H9 (cell line): Measurements from ENCODE around the gene TECPR2. TPM values are rescaled to one million over a fixed set of nuclear protein-coding genes. Genes with fewer than 3 reads are reported as not detected.

Source experiments
- DNase-seq: peaks from one replicate; pipeline ENCODE4 v3.0.0-alpha.2; 2017
- H2AFZ ChIP-seq: one replicate; pipeline ENCODE4 v1.6.1; 2013; ENCODE audit warnings: mild to moderate bottlenecking, low read length, control low read depth, moderate library complexity
- H2AK5ac ChIP-seq: 2 replicates; pipeline ENCODE4 v1.6.1; 2013; ENCODE audit warnings: low read length, control low read depth, mixed read lengths; ENCODE audit not compliant: insufficient read length
- H2BK120ac ChIP-seq: one replicate; pipeline ENCODE4 v1.6.1; 2013; ENCODE audit warnings: low read depth, mild to moderate bottlenecking, low read length, control low read depth, inconsistent platforms; ENCODE audit not compliant: poor library complexity, severe bottlenecking
- H2BK12ac ChIP-seq: 2 replicates; pipeline ENCODE4 v1.6.1; 2013; ENCODE audit warnings: low read length, control low read depth, mixed read lengths, low read depth; ENCODE audit not compliant: insufficient read length
- H2BK15ac ChIP-seq: 2 replicates; pipeline ENCODE4 v1.6.1; 2013; ENCODE audit warnings: low read depth, low read length, control low read depth
- H2BK20ac ChIP-seq: one replicate; pipeline ENCODE4 v1.6.1; 2013; ENCODE audit warnings: low read depth, mild to moderate bottlenecking, low read length, control low read depth, inconsistent platforms; ENCODE audit not compliant: poor library complexity, severe bottlenecking
- H2BK5ac ChIP-seq: 2 replicates; pipeline ENCODE4 v1.6.1; 2013; ENCODE audit warnings: low read length, control low read depth, mixed read lengths; ENCODE audit not compliant: insufficient read length
- H3K14ac ChIP-seq: 2 replicates; pipeline ENCODE4 v1.6.1; 2013; ENCODE audit warnings: low read length, control low read depth; ENCODE audit not compliant: insufficient read depth
- H3K18ac ChIP-seq: 2 replicates; pipeline ENCODE4 v1.6.1; 2013; ENCODE audit warnings: low read depth, mild to moderate bottlenecking, mixed read lengths, low read length, control low read depth; ENCODE audit not compliant: insufficient read length
- H3K23ac ChIP-seq: 2 replicates; pipeline ENCODE4 v1.6.1; 2013; ENCODE audit warnings: low read length, control low read depth, mixed read lengths, low read depth; ENCODE audit not compliant: insufficient read length
- H3K23me2 ChIP-seq: 2 replicates; pipeline ENCODE4 v1.6.1; 2013; ENCODE audit warnings: low read depth, mild to moderate bottlenecking, mixed read lengths, low read length, control low read depth; ENCODE audit not compliant: insufficient read length, poor library complexity, severe bottlenecking
- H3K27ac ChIP-seq: 2 replicates; pipeline ENCODE4 v1.5.1; 2013; ENCODE audit warnings: low read length, control low read depth, mixed read lengths, low read depth; ENCODE audit not compliant: insufficient read length
- H3K27me3 ChIP-seq: 2 replicates; pipeline ENCODE4 v1.6.1; 2013; ENCODE audit warnings: low read length, control low read depth, inconsistent platforms; ENCODE audit not compliant: insufficient read depth
- H3K4ac ChIP-seq: 2 replicates; pipeline ENCODE4 v1.6.1; 2013; ENCODE audit warnings: low read depth, mild to moderate bottlenecking, control low read depth, inconsistent platforms, low read length, moderate library complexity
- H3K4me1 ChIP-seq: 2 replicates; pipeline ENCODE4 v1.6.1; 2013; ENCODE audit warnings: low read length, control low read depth, inconsistent platforms; ENCODE audit not compliant: insufficient read depth
- H3K4me2 ChIP-seq: 2 replicates; pipeline ENCODE4 v1.6.1; 2013; ENCODE audit warnings: low read length, control low read depth, mixed read lengths; ENCODE audit not compliant: insufficient read length, insufficient read depth
- H3K56ac ChIP-seq: 2 replicates; pipeline ENCODE4 v1.6.1; 2013; ENCODE audit warnings: low read depth, mild to moderate bottlenecking, mixed read lengths, low read length, control low read depth; ENCODE audit not compliant: insufficient read length
- H3K79me1 ChIP-seq: 2 replicates; pipeline ENCODE4 v1.6.1; 2013; ENCODE audit warnings: low read depth, mild to moderate bottlenecking, moderate library complexity, low read length, control low read depth, inconsistent platforms; ENCODE audit not compliant: insufficient read depth, poor library complexity, severe bottlenecking
- H3K79me2 ChIP-seq: 2 replicates; pipeline ENCODE4 v1.6.1; 2013; ENCODE audit warnings: low read length, control low read depth, inconsistent platforms; ENCODE audit not compliant: insufficient read depth
- H3K9ac ChIP-seq: 2 replicates; pipeline ENCODE4 v1.6.1; 2013; ENCODE audit warnings: low read length, control low read depth, mixed read lengths; ENCODE audit not compliant: insufficient read length; ENCODE audit errors: extremely low read depth
- H3K9me3 ChIP-seq: one replicate; pipeline ENCODE4 v1.6.1; 2013; ENCODE audit warnings: low read depth, low read length, inconsistent platforms; ENCODE audit not compliant: control insufficient read depth
- H3T11ph ChIP-seq: one replicate; pipeline ENCODE4 v1.6.1; 2013; ENCODE audit warnings: mild to moderate bottlenecking, low read length, control low read depth, inconsistent platforms
- H4K20me1 ChIP-seq: one replicate; pipeline ENCODE4 v1.6.1; 2013; ENCODE audit not compliant: control insufficient read depth, insufficient read length, insufficient read depth
- H4K5ac ChIP-seq: 2 replicates; pipeline ENCODE4 v1.6.1; 2013; ENCODE audit warnings: low read depth, mild to moderate bottlenecking, mixed read lengths, low read length, control low read depth; ENCODE audit not compliant: insufficient read length
- H4K8ac ChIP-seq: replicated peaks from 2 replicates; pipeline ENCODE4 v1.6.1; 2013; ENCODE audit warnings: low read length, control low read depth, mixed read lengths, low read depth; ENCODE audit not compliant: insufficient read length
- H4K91ac ChIP-seq: 2 replicates; pipeline ENCODE4 v1.6.1; 2013; ENCODE audit warnings: low read depth, mild to moderate bottlenecking, moderate library complexity, mixed read lengths, low read length, control low read depth; ENCODE audit not compliant: insufficient read length
- H3K27ac Mint-ChIP-seq, 3 experiments: 2 replicates in 2 of 3; 3 replicates in 1 of 3; pipeline ENCODE4 v1.8.0; 2020 to 2021; ENCODE audit warnings: mixed read lengths in 3 of 3, mild to moderate bottlenecking in 1 of 3, moderate library complexity in 1 of 3
- H3K27me3 Mint-ChIP-seq: 2 replicates; pipeline ENCODE4 v1.8.0; 2021; ENCODE audit warnings: low read depth, mild to moderate bottlenecking, moderate library complexity, mixed read lengths
- H3K36me3 Mint-ChIP-seq, 3 experiments: 2 replicates in 2 of 3; 3 replicates in 1 of 3; pipeline ENCODE4 v1.8.0; 2020 to 2021; ENCODE audit warnings: low read depth in 3 of 3, mixed read lengths in 3 of 3; ENCODE audit not compliant: insufficient read depth in 1 of 3
- H3K4me1 Mint-ChIP-seq, 2 experiments: 2 replicates each; pipeline ENCODE4 v1.8.0; 2020; ENCODE audit warnings: mixed read lengths in 2 of 2
- H3K4me3 Mint-ChIP-seq, 2 experiments: 2 replicates in 1 of 2; 3 replicates in 1 of 2; pipeline ENCODE4 v1.8.0; 2020 to 2021; ENCODE audit warnings: mild to moderate bottlenecking in 2 of 2, mixed read lengths in 2 of 2, moderate library complexity in 1 of 2
- H3K9me3 Mint-ChIP-seq, 2 experiments: 2 replicates in 1 of 2; 3 replicates in 1 of 2; pipeline ENCODE4 v1.8.0; 2020; ENCODE audit warnings: mild to moderate bottlenecking in 2 of 2, mixed read lengths in 2 of 2, moderate library complexity in 1 of 2
- CTCF ChIP-seq: fragments of 200-600 bp; sonication (generic); conservative IDR thresholded peaks from 3 replicates; pipeline ENCODE4 v1.8.0; 2021; ENCODE audit warnings: antibody characterized with exemption, mild to moderate bottlenecking
- WGBS: extraction: QIAGEN DNeasy Blood & Tissue Kit; methylation state at CpG from one replicate; pipeline ENCODE4 v1.1.7; 2013; ENCODE audit warnings: missing lambda C conversion rate, low lambda C conversion rate, mixed read lengths; ENCODE audit not compliant: insufficient read length; ENCODE audit errors: extremely low coverage; 5-methylcytosine and 5-hydroxymethylcytosine counted together
- total RNA-seq: library from RNA; stranded (reverse); gene quantifications from 2 replicates; pipeline ENCODE4 v1.2.1, GENCODE V29; 2021

Gene TECPR2
- total RNA-seq, 1 experiment from 2014 or later, result 15.4 TPM

- H3K27ac Mint-ChIP-seq, result no peak overlapping the region
- Histone ChIP-seq H3T11ph (no peak overlapping the region), H3K79me1 (peaks cover 3% of the 10 kb centered on the region), H2BK15ac (no peak overlapping the region), H2BK12ac (no peak overlapping the region), H3K9me3 (no peaks in the 10 kb centered on the region), H3K18ac (no peak overlapping the region), H3K9ac (no peak overlapping the region), H4K5ac (no peak overlapping the region), H4K91ac (no peak overlapping the region), H3K27me3 (no peaks in the 10 kb centered on the region), H2AFZ (no peak overlapping the region), H3K4me2 (no peak overlapping the region), H2BK120ac (no peak overlapping the region), H3K56ac (no peak overlapping the region), H3K4me1 (peaks cover 5% of the 10 kb centered on the region; the same call in 1 of the 2 replicates), H3K14ac (no peak overlapping the region), H3K27ac (no peak overlapping the region), H2BK5ac (no peak overlapping the region), H4K8ac (no peak overlapping the region), H3K79me2 (no peaks in the 10 kb centered on the region; the same call in 1 of the 2 replicates), H3K4ac (no peak overlapping the region), H4K20me1 (no peaks in the 10 kb centered on the region), H2BK20ac (no peak overlapping the region), H2AK5ac (no peak overlapping the region), H3K23me2 (peaks cover 12% of the 10 kb centered on the region), H3K23ac (no peak overlapping the region)
- peaks cover 6 to 10% of the 10 kb centered on the region in 2 experiments for H3K4me1 Mint-ChIP-seq
- peaks cover 5 to 39% (median 19%) of the 10 kb centered on the region in 3 experiments; a peak in 5 of 7 replicates for H3K36me3 Mint-ChIP-seq
- TF ChIP-seq CTCF, result no peak
- no peaks in the 10 kb centered on the region for H3K9me3 Mint-ChIP-seq
- DNase-seq, result no peak
- H3K27me3 Mint-ChIP-seq, result no peaks in the 10 kb centered on the region
- WGBS, result no CpG with 5 or more reads among the region's 2 CpGs
- no peak overlapping the region for H3K4me3 Mint-ChIP-seq
These were observed 3.4 kb upstream of the TECPR2 start for GRCh38 chr14:102359341-102359740.
